Adrenal gland (tissue), 12 donors: ENCODE results near the gene MORN4. TPM values are rescaled to one million over a fixed set of nuclear protein-coding genes. Genes with fewer than 3 reads are reported as not detected.
"Not testable (repeated sequence)": the region's sequence is repeated elsewhere in the genome, so short reads cannot be mapped to it uniquely, and the experiment has no call there.

Experiments
- DNase-seq, 7 donors: peaks; one replicate each; pipeline ENCODE4 v3.0.0-alpha.2; 2019 to 2020
- H3K27ac ChIP-seq, 5 donors: fragments of 200-600 bp; sonication (generic) in 4 of 5; 1 replicate in 3 of 5; 2 replicates in 2 of 5; pipeline versions ENCODE4 v1.5.1 to v1.8.0; 2016 to 2020; ENCODE audit warnings: mild to moderate bottlenecking in 1 of 5
- H3K27me3 ChIP-seq: fragments of 200-600 bp; 2 replicates; pipeline ENCODE4 v1.8.0; 2021
- H3K36me3 ChIP-seq, 2 donors: fragments of 200-600 bp; replicated peaks in 1 of 2; 1 replicate in 1 of 2; 2 replicates in 1 of 2; pipeline versions ENCODE4 v1.5.1 to v1.8.0; 2018 to 2022
- H3K4me1 ChIP-seq, 2 donors: fragments of 200-600 bp; replicated peaks in 1 of 2; 1 replicate in 1 of 2; 2 replicates in 1 of 2; pipeline versions ENCODE4 v1.5.1 to v1.8.0; 2018 to 2021
- H3K4me3 ChIP-seq, 4 donors: fragments of 200-600 bp; sonication (generic) in 3 of 4; one replicate each; pipeline ENCODE4 v1.5.1; 2016 to 2018
- H3K9me3 ChIP-seq, 3 donors: fragments of 200-600 bp; sonication (generic) in 1 of 3; replicated peaks in 1 of 3; 1 replicate in 2 of 3; 2 replicates in 1 of 3; pipeline versions ENCODE4 v1.5.1 to v1.8.0; 2016 to 2021
- POLR2A ChIP-seq, 2 donors: fragments of 450-650 bp; IDR thresholded peaks; one replicate each; pipeline ENCODE4 v1.6.1; 2017; ENCODE audit warnings: antibody characterized with exemption in 2 of 2, mild to moderate bottlenecking in 2 of 2, moderate library complexity in 1 of 2
- WGBS, 4 donors: extraction: QIAGEN DNeasy Blood & Tissue Kit in 2 of 4; methylation state at CpG; one replicate each; pipeline versions ENCODE4 v1.1.5 to v1.1.7; 2013 to 2017; 5-methylcytosine and 5-hydroxymethylcytosine counted together
- intact Hi-C, 2 donors: fragments of 100-400 bp; cut with DNase I; formaldehyde crosslinking; loops; one replicate each; pipeline versions ENCODE4 v1.14.1 to v1.15.0; 2022 to 2023
- polyA plus RNA-seq, 3 donors: library from polyadenylated mRNA; stranded (reverse); fragments of 200-250 nt in 2 of 3; fragments of 350-450 nt in 1 of 3; fragmentation: Illumina TruSeq in 1 of 3; extraction: RNeasy Lipid Tissue Mini Kit (QIAGEN cat#74804) in 1 of 3; gene quantifications; one replicate each; pipeline ENCODE4 v1.2.3, GENCODE V29; 2013 to 2014
- total RNA-seq, 9 donors: library from RNA; depleted of rRNA in 4 of 9; stranded (reverse); fragments of >200 nt in 4 of 9; fragments of 120-200 nt in 1 of 9; fragmentation: NEBNext Ultra II Directional in 1 of 9; extraction: Animal tissue kit (Norgen Biotek cat#: 25700) in 1 of 9; gene quantifications; one replicate each; pipeline versions ENCODE4 v1.1.0 to v1.2.4, GENCODE V29; 2013 to 2023
- TF ChIP-seq, protein P1 (sequence below), 6 experiments: fragments of 450-650 bp in 4 of 6; fragments of 200-600 bp in 2 of 6; sonication (generic) in 1 of 6; IDR thresholded peaks; 1 replicate in 5 of 6; 2 replicates in 1 of 6; pipeline versions ENCODE4 v1.5.1 to v1.8.0; 2016 to 2021; ENCODE audit warnings: antibody characterized with exemption in 6 of 6, mild to moderate bottlenecking in 2 of 6, moderate library complexity in 1 of 6
- donor health status: healthy with polysubstance abuse.
- donor health status: Bipolar disorder and iron deficiency.
- donor health status: DM: yes; HTN: yes; CAD: no.
- donor health status: DM: no; HTN: no; CAD: no.
- donor health status: DM: no; HTN: no; CAD: no.
- donor health status: DM: yes; HTN: yes; CAD: no.

The MORN4 gene
- total and polyA plus RNA-seq, 12 donors, result 1.6 to 15.0 (median 8.0) TPM

DNA sequence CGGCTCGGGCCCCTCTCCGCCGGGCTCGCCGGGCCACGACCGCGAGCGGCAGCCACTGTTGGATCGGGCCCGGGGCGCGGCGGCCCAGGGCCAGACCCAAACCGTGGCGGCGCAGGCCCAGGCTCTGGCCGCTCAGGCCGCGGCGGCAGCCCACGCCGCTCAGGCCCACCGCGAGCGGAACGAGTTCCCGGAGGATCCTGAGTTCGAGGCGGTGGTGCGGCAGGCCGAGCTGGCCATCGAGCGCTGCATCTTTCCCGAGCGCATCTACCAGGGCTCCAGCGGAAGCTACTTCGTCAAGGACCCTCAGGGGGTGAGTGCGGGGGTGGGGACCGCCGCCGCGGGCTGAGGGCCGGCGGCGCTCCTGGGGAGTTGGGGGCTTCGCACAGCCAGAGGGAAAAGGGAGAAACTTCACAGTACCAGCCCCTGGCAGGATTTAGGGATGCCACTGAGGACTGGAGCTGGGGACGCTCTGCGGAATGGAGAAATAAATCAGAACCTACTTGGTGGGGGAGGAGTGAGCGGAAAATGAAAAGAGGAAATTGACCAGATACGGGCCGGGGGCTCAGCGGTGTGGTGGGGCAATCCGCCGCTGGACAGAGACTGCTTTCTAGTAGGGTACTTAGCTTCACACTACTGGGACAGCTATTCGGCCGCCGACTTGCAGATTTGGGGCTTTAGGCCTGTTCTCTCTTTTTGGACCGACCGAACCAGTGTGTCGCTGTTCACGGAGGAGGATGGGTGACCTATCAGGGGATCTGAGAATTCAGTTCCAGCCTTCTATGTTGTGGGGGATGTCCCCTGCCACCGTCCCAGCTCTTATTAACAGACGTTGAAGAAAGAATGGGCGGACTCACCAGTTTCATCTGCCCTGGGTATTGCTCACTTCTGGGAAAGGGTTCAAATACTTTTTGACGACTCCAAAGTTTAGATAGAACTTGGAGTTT, 7.8 kb upstream of the MORN4 start:
- intact Hi-C loops, result no loop called here
- TF ChIP-seq, protein P1, sequence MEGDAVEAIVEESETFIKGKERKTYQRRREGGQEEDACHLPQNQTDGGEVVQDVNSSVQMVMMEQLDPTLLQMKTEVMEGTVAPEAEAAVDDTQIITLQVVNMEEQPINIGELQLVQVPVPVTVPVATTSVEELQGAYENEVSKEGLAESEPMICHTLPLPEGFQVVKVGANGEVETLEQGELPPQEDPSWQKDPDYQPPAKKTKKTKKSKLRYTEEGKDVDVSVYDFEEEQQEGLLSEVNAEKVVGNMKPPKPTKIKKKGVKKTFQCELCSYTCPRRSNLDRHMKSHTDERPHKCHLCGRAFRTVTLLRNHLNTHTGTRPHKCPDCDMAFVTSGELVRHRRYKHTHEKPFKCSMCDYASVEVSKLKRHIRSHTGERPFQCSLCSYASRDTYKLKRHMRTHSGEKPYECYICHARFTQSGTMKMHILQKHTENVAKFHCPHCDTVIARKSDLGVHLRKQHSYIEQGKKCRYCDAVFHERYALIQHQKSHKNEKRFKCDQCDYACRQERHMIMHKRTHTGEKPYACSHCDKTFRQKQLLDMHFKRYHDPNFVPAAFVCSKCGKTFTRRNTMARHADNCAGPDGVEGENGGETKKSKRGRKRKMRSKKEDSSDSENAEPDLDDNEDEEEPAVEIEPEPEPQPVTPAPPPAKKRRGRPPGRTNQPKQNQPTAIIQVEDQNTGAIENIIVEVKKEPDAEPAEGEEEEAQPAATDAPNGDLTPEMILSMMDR (IDR thresholded peaks at IDR 0.05), result no peak
- TF ChIP-seq POLR2A (IDR thresholded peaks at IDR 0.05), result peak; percentile 36 to 52
- peaks cover 0 to 9% of the 10 kb centered on the region in 2 donors for H3K36me3 ChIP-seq
- H3K27ac ChIP-seq, result peak overlapping the region; percentile 5 to 97 (median 92)
- H3K4me1 ChIP-seq, result peaks cover 14 to 18% of the 10 kb centered on the region in 2 donors
- whole genome bisulfite sequencing, 4 donors, result 0 to 2% (median 0%) methylated on average over 17 to 67 of the region's 67 CpGs
- peak; percentile 46 to 70 (median 57) for DNase-seq
- H3K9me3 ChIP-seq, result no peaks in the 10 kb centered on the region
- H3K27me3 ChIP-seq, result no peaks in the 10 kb centered on the region
- peak overlapping the region; percentile 39 to 88 (median 72) for H3K4me3 ChIP-seq

DNA sequence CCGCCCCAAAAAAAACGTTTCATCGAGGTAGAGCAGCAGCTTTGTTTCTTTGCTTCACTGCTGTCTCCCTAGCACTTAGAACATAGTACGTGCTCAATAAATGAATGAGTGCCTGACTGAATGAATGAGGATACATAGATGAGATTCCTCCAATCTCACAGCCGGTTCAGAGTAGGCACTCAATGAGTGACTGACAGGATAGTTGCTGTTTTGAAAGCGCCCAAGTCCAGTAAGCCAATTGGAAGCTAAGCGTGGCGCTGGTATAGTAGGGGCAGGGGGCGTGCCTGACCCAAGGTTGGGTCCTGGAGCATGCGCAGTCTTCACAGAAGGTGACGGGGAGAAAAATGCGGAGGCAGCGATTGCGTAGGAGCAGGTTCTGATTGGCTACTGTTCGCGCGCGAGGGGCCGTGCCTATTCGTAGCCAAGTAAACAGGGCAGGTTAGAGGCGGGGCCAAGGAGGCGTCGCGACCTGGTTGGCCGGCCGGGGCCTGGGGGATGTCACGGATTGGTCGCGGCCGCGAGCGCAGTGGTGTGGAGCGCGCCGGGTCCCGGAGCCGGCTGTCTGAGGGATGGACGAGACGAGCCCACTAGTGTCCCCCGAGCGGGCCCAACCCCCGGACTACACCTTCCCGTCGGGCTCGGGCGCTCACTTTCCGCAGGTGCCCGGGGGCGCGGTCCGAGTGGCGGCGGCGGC, 7.0 kb upstream of the MORN4 start, which contains the start of gene PI4K2A:
Gene PI4K2A, plus strand, starts transcription at position 498 of the 694 bp plus-strand sequence. Its CDS starts 72 bp downstream, at position 570.
- Histone ChIP-seq H3K27ac (peak within 1 kb of the TSS; percentile 5 to 97 (median 92)), H3K27me3 (no peaks in the 10 kb centered on the region), H3K4me3 (peak within 1 kb of the TSS; percentile 39 to 88 (median 72)), H3K4me1 (peaks cover 14 to 18% of the 10 kb centered on the region in 2 donors), H3K36me3 (peaks cover 0 to 9% of the 10 kb centered on the region in 2 donors), H3K9me3 (no peaks in the 10 kb centered on the region)
- 1 to 6% (median 2%) methylated on average over 19 to 54 of the region's 54 CpGs for WGBS, 4 donors
- peak; percentile 99 to 100 (median 100) for DNase-seq
- intact Hi-C loops, result no loop called here
- TF ChIP-seq, protein P1 (IDR thresholded peaks at IDR 0.05), result no peak
- peak; percentile 93 to 98 for TF ChIP-seq POLR2A (IDR thresholded peaks at IDR 0.05)

DNA sequence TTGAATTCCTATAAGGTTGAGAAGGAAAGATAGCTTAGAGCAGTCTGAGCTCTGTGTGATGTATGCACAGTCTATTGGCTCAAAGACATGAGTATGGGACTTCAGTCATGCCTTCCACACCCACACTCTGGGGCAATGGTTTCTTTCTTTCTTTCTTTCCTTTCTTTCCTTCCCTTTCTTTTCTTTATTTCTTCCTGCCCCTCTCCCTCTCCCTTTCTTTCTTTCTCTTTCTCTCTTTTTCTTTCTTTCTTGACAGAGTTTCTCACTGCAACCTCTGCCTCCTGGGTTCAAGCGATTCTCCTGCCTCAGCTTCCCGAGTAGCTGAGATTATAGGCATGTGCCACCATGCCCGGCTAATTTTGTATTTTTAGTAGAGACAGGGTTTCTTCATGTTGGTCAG, 5.8 kb upstream of the MORN4 start:
- H3K4me3 ChIP-seq, H3K36me3 ChIP-seq, H3K27ac ChIP-seq, DNase-seq, H3K27me3 ChIP-seq, intact Hi-C loops, H3K9me3 ChIP-seq: not testable (repeated sequence)
- H3K4me1 ChIP-seq, result peaks cover 14 to 18% of the 10 kb centered on the region in 2 donors
- 90 to 94% (median 93%) methylated on average over 3 of the region's 3 CpGs for WGBS, 4 donors

DNA sequence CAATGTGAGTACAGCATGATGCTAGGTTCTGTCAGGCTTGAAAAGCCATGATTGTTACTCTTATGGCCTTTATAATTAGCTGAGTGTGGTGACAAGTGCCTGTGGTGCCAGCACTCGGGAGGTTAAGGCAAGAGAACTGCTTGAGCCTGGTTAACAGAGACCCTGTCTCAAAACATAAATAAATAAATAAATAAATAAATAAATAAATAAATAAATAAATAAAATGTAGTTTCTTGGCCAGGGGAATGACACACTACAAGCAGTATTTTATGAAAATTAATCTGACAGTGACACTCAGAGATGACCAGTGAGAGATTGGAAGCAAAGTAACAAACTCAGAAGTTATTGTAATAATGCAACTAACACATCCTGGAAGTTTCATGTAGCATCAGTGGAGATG, 2.3 kb upstream of the MORN4 start:
- H3K27ac ChIP-seq, result no peak overlapping the region
- intact Hi-C loops, result no loop called here

More for the DNA sequence above, 2.3 kb upstream of the MORN4 start:
- TF ChIP-seq POLR2A (IDR thresholded peaks at IDR 0.05), result no peak
- TF ChIP-seq, protein P1 (IDR thresholded peaks at IDR 0.05), result no peak
- Histone ChIP-seq H3K4me3 (no peak overlapping the region), H3K4me1 (peaks cover 6% of the 10 kb centered on the region in 2 donors), H3K9me3 (no peaks in the 10 kb centered on the region), H3K36me3 (no peaks in the 10 kb centered on the region), H3K27me3 (no peaks in the 10 kb centered on the region)
- no peak for DNase-seq
- 83 to 96% (median 92%) methylated on average over 1 of the region's 1 CpG for WGBS, 4 donors
